Measurements from ENCODE around the gene BIRC7. TPM values are rescaled to one million over a fixed set of nuclear protein-coding genes. Genes with fewer than 3 reads are reported as not detected.

BIRC7 gene
- total RNA-seq, 1 experiment from 2014 or later, result not detected

GRCh38 chr20:63225082-63225454, 10.6 kb upstream of the BIRC7 start:
- no peak for DNase-seq (ENCODE audit: low read depth)

GRCh38 chr20:63226042-63226943, 9.4 kb upstream of the BIRC7 start:
- DNase-seq (ENCODE audit: low read depth), result no peak

GRCh38 chr20:63227260-63227659, 8.4 kb upstream of the BIRC7 start:
- DNase-seq (ENCODE audit: low read depth), result no peak

- no peak for DNase-seq (ENCODE audit: low read depth)
Measured at GRCh38 chr20:63228806-63229205, 6.9 kb upstream of the BIRC7 start.

GRCh38 chr20:63230800-63231268, 4.9 kb upstream of the BIRC7 start:
- DNase-seq (ENCODE audit: low read depth), result peak; percentile 63

GRCh38 chr20:63232235-63233060, 3.3 kb upstream of the BIRC7 start:
- DNase-seq (ENCODE audit: low read depth), result peak; percentile 90

GRCh38 chr20:63233061-63233344, 2.7 kb upstream of the BIRC7 start:
- no peak for DNase-seq (ENCODE audit: low read depth)

GRCh38 chr20:63233924-63234323, 1.8 kb upstream of the BIRC7 start:
- DNase-seq (ENCODE audit: low read depth), result no peak

- no peak for DNase-seq (ENCODE audit: low read depth)
Measured at GRCh38 chr20:63234693-63235398, 859 bp upstream of the BIRC7 start.

GRCh38 chr20:63236116-63236837, 572 bp downstream of the BIRC7 start:
- no peak for DNase-seq (ENCODE audit: low read depth)

- DNase-seq (ENCODE audit: low read depth), result no peak
Measured at GRCh38 chr20:63238031-63238430, 2.3 kb downstream of the BIRC7 start.

- DNase-seq (ENCODE audit: low read depth), result no peak
Measured at GRCh38 chr20:63238514-63239125, 2.9 kb downstream of the BIRC7 start.

GRCh38 chr20:63239431-63239830, 3.7 kb downstream of the BIRC7 start:
- DNase-seq (ENCODE audit: low read depth), result no peak

GRCh38 chr20:63240004-63240403, 4.3 kb downstream of the BIRC7 start:
- DNase-seq (ENCODE audit: low read depth), result no peak

- no peak for DNase-seq (ENCODE audit: low read depth)
Measured at GRCh38 chr20:63241272-63241671, 5.6 kb downstream of the BIRC7 start.

- DNase-seq (ENCODE audit: low read depth), result no peak
Measured at GRCh38 chr20:63242736-63243135, 7.0 kb downstream of the BIRC7 start.

GRCh38 chr20:63243604-63244247, 8.0 kb downstream of the BIRC7 start:
- no peak for DNase-seq (ENCODE audit: low read depth)

- DNase-seq (ENCODE audit: low read depth), result no peak
Measured at GRCh38 chr20:63244468-63244867, 8.8 kb downstream of the BIRC7 start.

- DNase-seq (ENCODE audit: low read depth), result peak; percentile 61
Measured at GRCh38 chr20:63246490-63247288, 11.0 kb downstream of the BIRC7 start.
